Measurements from ENCODE around the gene FERMT1. TPM values are rescaled to one million over a fixed set of nuclear protein-coding genes. Genes with fewer than 3 reads are reported as not detected.

The FERMT1 gene
- total RNA-seq, 2 experiments from 2014 or later: not detected

GRCh38 chr20:6101346-6101745 is 21.5 kb downstream of the FERMT1 start:
- no peak for DNase-seq (ENCODE audit: low spot score)
- Histone ChIP-seq H3K4me2 (ENCODE audit: low read length) (no peak overlapping the region), H2AFZ (ENCODE audit: low read length) (no peak overlapping the region), H3K9me3 (ENCODE audit: low read length) (no peaks in the 10 kb centered on the region), H3K79me2 (ENCODE audit: insufficient read depth, low read depth, low read length) (no peaks in the 10 kb centered on the region), H3K4me1 (ENCODE audit: insufficient read depth, low read length, poor library complexity, severe bottlenecking) (no peaks in the 10 kb centered on the region), H3K36me3 (ENCODE audit: insufficient read depth, low read length) (no peaks in the 10 kb centered on the region), H3K9me2 (ENCODE audit: insufficient read depth, low read length) (no peaks in the 10 kb centered on the region), H3K4me3 (ENCODE audit: low read depth, low read length, poor library complexity, severe bottlenecking) (no peak overlapping the region), H4K20me1 (ENCODE audit: insufficient read depth, low read length) (no peaks in the 10 kb centered on the region), H3K27ac (ENCODE audit: low read depth, low read length, poor library complexity, severe bottlenecking) (no peak overlapping the region)
- ChIA-PET POLR2A (interaction anchor here (0.6 kb wide), 1 partner anchor 26 kb away, joined by 4 read pairs; no protein-coding TSS in a partner anchor), CTCF (ENCODE audit: unreplicated experiment) (no interaction called here)
- intact Hi-C loops (cut with micrococcal nuclease; ENCODE audit: unreplicated experiment): no loop called here
- TF ChIP-seq EZH2phosphoT487 (IDR thresholded peaks at IDR 0.05; ENCODE audit: borderline replicate concordance, low read depth, low read length) (no peak), CTCF (conservative IDR thresholded peaks at IDR 0.05; ENCODE audit: low read length) (no peak)
- BruUV-seq (replicated peaks): no TSS peak

- no TSS peak for BruUV-seq (replicated peaks)
- CTCF ChIA-PET (ENCODE audit: unreplicated experiment): no interaction called here
- H3K4me3 ChIP-seq (ENCODE audit: low read depth, low read length, poor library complexity, severe bottlenecking): no peak overlapping the region
Observed at GRCh38 chr20:6100246-6100645, 22.6 kb downstream of the FERMT1 start.

More at GRCh38 chr20:6100246-6100645, 22.6 kb downstream of the FERMT1 start:
- Histone ChIP-seq H3K9me2 (ENCODE audit: insufficient read depth, low read length) (no peaks in the 10 kb centered on the region), H3K4me1 (ENCODE audit: insufficient read depth, low read length, poor library complexity, severe bottlenecking) (no peaks in the 10 kb centered on the region), H3K36me3 (ENCODE audit: insufficient read depth, low read length) (no peaks in the 10 kb centered on the region), H3K27ac (ENCODE audit: low read depth, low read length, poor library complexity, severe bottlenecking) (no peak overlapping the region), H4K20me1 (ENCODE audit: insufficient read depth, low read length) (no peaks in the 10 kb centered on the region), H3K4me2 (ENCODE audit: low read length) (no peak overlapping the region), H2AFZ (ENCODE audit: low read length) (no peak overlapping the region), H3K79me2 (ENCODE audit: insufficient read depth, low read depth, low read length) (no peaks in the 10 kb centered on the region), H3K9me3 (ENCODE audit: low read length) (no peaks in the 10 kb centered on the region)
- intact Hi-C loops (cut with micrococcal nuclease; ENCODE audit: unreplicated experiment): no loop called here
- DNase-seq (ENCODE audit: low spot score): no peak
- POLR2A ChIA-PET: no interaction called here
- TF ChIP-seq EZH2phosphoT487 (IDR thresholded peaks at IDR 0.05; ENCODE audit: borderline replicate concordance, low read depth, low read length): no peak
- TF ChIP-seq CTCF (conservative IDR thresholded peaks at IDR 0.05; ENCODE audit: low read length): no peak
